GM21576 (cell line): Measurements from ENCODE around the gene RIMBP2.
"Not testable (repeated sequence)": the region's sequence is repeated elsewhere in the genome, so short reads cannot be mapped to it uniquely, and the experiment has no call there.

ENCODE experiments used
- ATAC-seq: cut with Tn5 transposase; IDR thresholded peaks from one replicate; pipeline ENCODE4 v1.9.1; 2021; ENCODE audit warnings: mild to moderate bottlenecking, moderate library complexity; ENCODE audit not compliant: unreplicated experiment

Gene RIMBP2

GRCh38 chr12:130609966-130610365 is 106.1 kb downstream of the RIMBP2 start:
- ATAC-seq, result no peak

- no peak for ATAC-seq
These were observed 107.3 kb downstream of the RIMBP2 start for GRCh38 chr12:130608831-130609230.

- no peak for ATAC-seq
These were observed 108.0 kb downstream of the RIMBP2 start for GRCh38 chr12:130608132-130608531.

- ATAC-seq, result no peak
These were observed 109.9 kb downstream of the RIMBP2 start for GRCh38 chr12:130606231-130606630.

GRCh38 chr12:130603396-130603965 is 112.6 kb downstream of the RIMBP2 start:
- no peak for ATAC-seq

- ATAC-seq, result no peak
These were observed 113.8 kb downstream of the RIMBP2 start for GRCh38 chr12:130602251-130602650.

GRCh38 chr12:130601327-130601726 is 114.8 kb downstream of the RIMBP2 start:
- no peak for ATAC-seq

GRCh38 chr12:130596241-130596640 is 119.9 kb downstream of the RIMBP2 start:
- ATAC-seq, result no peak

- no peak for ATAC-seq
These were observed 120.5 kb downstream of the RIMBP2 start for GRCh38 chr12:130595566-130595965.

- no peak for ATAC-seq
These were observed 123.0 kb downstream of the RIMBP2 start for GRCh38 chr12:130593056-130593455.

- no peak for ATAC-seq
These were observed 123.5 kb downstream of the RIMBP2 start for GRCh38 chr12:130592641-130593040.

- ATAC-seq, result no peak
These were observed 124.4 kb downstream of the RIMBP2 start for GRCh38 chr12:130591736-130592135.

GRCh38 chr12:130590685-130591084 is 125.4 kb downstream of the RIMBP2 start:
- no peak for ATAC-seq

GRCh38 chr12:130589540-130590317 is 126.4 kb downstream of the RIMBP2 start:
- ATAC-seq, result no peak

GRCh38 chr12:130588696-130589539 is 127.2 kb downstream of the RIMBP2 start:
- ATAC-seq, result no peak

GRCh38 chr12:130587966-130588365 is 128.1 kb downstream of the RIMBP2 start:
- no peak for ATAC-seq

GRCh38 chr12:130584475-130584874 is 131.6 kb downstream of the RIMBP2 start:
- ATAC-seq, result not testable (repeated sequence)

GRCh38 chr12:130583800-130584199 is 132.3 kb downstream of the RIMBP2 start:
- ATAC-seq, result no peak

- no peak for ATAC-seq
These were observed 132.8 kb downstream of the RIMBP2 start for GRCh38 chr12:130583317-130583716.

- ATAC-seq, result no peak
These were observed 133.8 kb downstream of the RIMBP2 start for GRCh38 chr12:130582286-130582685.

- ATAC-seq, result no peak
These were observed 134.3 kb downstream of the RIMBP2 start for GRCh38 chr12:130581782-130582181.

- no peak for ATAC-seq
These were observed 136.9 kb downstream of the RIMBP2 start for GRCh38 chr12:130579231-130579630.
